Non-pigmented ciliary epithelial cell (primary cell): ENCODE results near the gene ADAM12.
A peak's percentile ranks its signal among the peaks of the same experiment; 100 is the strongest.

Source experiments
- DNase-seq: peaks from one replicate; pipeline ENCODE4 v3.0.0-alpha.2; 2010; ENCODE audit warnings: low read depth

ADAM12 gene

GRCh38 chr10:126111516-126111915 is 276.8 kb downstream of the ADAM12 start:
- DNase-seq: no peak

GRCh38 chr10:126110489-126111180 is 277.6 kb downstream of the ADAM12 start:
- no peak for DNase-seq

GRCh38 chr10:126109893-126110292 is 278.4 kb downstream of the ADAM12 start:
- DNase-seq: no peak

- DNase-seq: no peak
Observed at GRCh38 chr10:126108693-126109092, 279.6 kb downstream of the ADAM12 start.

- no peak for DNase-seq
Observed at GRCh38 chr10:126104767-126105166, 283.5 kb downstream of the ADAM12 start.

GRCh38 chr10:126102636-126103035 is 285.6 kb downstream of the ADAM12 start:
- no peak for DNase-seq

GRCh38 chr10:126101736-126102135 is 286.5 kb downstream of the ADAM12 start:
- no peak for DNase-seq

GRCh38 chr10:126101325-126101724 is 287.0 kb downstream of the ADAM12 start:
- no peak for DNase-seq

- no peak for DNase-seq
Observed at GRCh38 chr10:126099366-126099765, 288.9 kb downstream of the ADAM12 start.

- no peak for DNase-seq
Observed at GRCh38 chr10:126098226-126098581, 290.1 kb downstream of the ADAM12 start.

GRCh38 chr10:126097558-126098225 is 290.6 kb downstream of the ADAM12 start:
- no peak for DNase-seq

GRCh38 chr10:126094537-126094936 is 293.7 kb downstream of the ADAM12 start:
- DNase-seq: no peak

GRCh38 chr10:126092366-126093215 is 295.7 kb downstream of the ADAM12 start:
- DNase-seq: no peak

- peak; percentile 71 for DNase-seq
Observed at GRCh38 chr10:126090911-126091728, 297.2 kb downstream of the ADAM12 start.

- DNase-seq: no peak
Observed at GRCh38 chr10:126090443-126090842, 297.8 kb downstream of the ADAM12 start.

GRCh38 chr10:126087796-126088505 is 300.3 kb downstream of the ADAM12 start:
- DNase-seq: no peak

- DNase-seq: no peak
Observed at GRCh38 chr10:126087153-126087680, 301.1 kb downstream of the ADAM12 start.

- DNase-seq: no peak
Observed at GRCh38 chr10:126085806-126086205, 302.5 kb downstream of the ADAM12 start.

- DNase-seq: no peak
Observed at GRCh38 chr10:126084369-126084768, 303.9 kb downstream of the ADAM12 start.

- DNase-seq: no peak
Observed at GRCh38 chr10:126083009-126083408, 305.3 kb downstream of the ADAM12 start.

GRCh38 chr10:126081841-126082466 is 306.3 kb downstream of the ADAM12 start:
- DNase-seq: no peak
